Measurements from ENCODE around the gene GRPEL1. TPM values are rescaled to one million over a fixed set of nuclear protein-coding genes. Genes with fewer than 3 reads are reported as not detected.

The GRPEL1 gene
- total RNA-seq, 1 donor from 2014 or later = 14.0 TPM

DNA sequence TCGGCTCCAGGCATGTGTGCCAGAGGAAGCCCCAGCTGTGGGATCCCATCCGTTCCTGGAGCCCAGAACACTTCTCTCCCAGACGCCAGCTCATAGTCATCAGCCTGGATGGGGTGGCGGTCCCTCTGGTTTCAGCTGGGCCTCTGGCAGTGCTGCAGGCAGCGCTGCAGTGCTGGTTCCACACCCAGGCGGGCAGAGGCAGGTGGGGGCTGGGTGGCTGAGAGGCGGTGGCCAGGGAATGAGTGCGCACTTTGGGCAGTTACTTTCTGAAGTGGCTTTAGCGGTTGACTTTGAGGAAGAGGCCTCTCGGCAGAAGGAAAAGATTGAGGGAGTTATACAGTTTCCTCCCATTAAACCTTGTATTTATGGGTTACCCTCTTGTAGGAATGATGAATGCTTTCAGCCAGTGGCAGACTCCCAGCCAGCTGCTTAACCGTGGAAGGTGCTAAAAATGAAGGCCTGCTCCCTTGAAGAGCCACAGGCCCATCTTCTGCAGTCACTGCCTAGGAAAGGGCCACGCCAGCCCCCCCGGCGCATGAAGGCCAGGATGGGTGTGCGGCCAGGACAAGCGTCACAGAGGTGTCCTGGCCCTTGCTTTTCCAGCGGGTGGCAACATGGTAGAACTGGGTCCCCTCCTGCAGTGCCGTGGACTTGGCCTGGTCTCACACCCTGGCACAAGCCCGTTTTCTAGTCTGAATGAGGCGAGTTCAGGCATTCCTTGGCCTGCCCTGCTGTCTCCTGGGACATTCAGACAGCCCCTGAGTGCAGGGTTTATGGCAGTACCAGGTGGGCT is 14.7 kb downstream of the GRPEL1 start:
- Mint-ChIP-seq H3K4me1 (ENCODE audit: low read depth, unreplicated experiment) (peaks cover 6% of the 10 kb centered on the region), H3K9me3 (ENCODE audit: unreplicated experiment) (peaks cover 2% of the 10 kb centered on the region), H3K36me3 (ENCODE audit: unreplicated experiment) (peaks cover 7% of the 10 kb centered on the region), H3K27ac (ENCODE audit: unreplicated experiment) (no peak overlapping the region), H3K27me3 (ENCODE audit: unreplicated experiment) (peaks cover 6% of the 10 kb centered on the region), H3K4me3 (ENCODE audit: unreplicated experiment) (no peak overlapping the region)
- TF ChIP-seq CTCF (IDR thresholded peaks at IDR 0.05; ENCODE audit: partially characterized antibody, unreplicated experiment) = no peak
- DNase-seq = no peak

GRCh38 chr4:7052313-7052712 is 15.6 kb downstream of the GRPEL1 start:
- H3K36me3 Mint-ChIP-seq (ENCODE audit: unreplicated experiment) = peaks cover 7% of the 10 kb centered on the region
- peaks cover 6% of the 10 kb centered on the region for H3K27me3 Mint-ChIP-seq (ENCODE audit: unreplicated experiment)
- H3K4me1 Mint-ChIP-seq (ENCODE audit: low read depth, unreplicated experiment) = peaks cover 7% of the 10 kb centered on the region
- no peak for TF ChIP-seq CTCF (IDR thresholded peaks at IDR 0.05; ENCODE audit: partially characterized antibody, unreplicated experiment)
- peaks cover 2% of the 10 kb centered on the region for H3K9me3 Mint-ChIP-seq (ENCODE audit: unreplicated experiment)
- no peak for DNase-seq
- no peak overlapping the region for H3K27ac Mint-ChIP-seq (ENCODE audit: unreplicated experiment)
- no peak overlapping the region for H3K4me3 Mint-ChIP-seq (ENCODE audit: unreplicated experiment)

DNA sequence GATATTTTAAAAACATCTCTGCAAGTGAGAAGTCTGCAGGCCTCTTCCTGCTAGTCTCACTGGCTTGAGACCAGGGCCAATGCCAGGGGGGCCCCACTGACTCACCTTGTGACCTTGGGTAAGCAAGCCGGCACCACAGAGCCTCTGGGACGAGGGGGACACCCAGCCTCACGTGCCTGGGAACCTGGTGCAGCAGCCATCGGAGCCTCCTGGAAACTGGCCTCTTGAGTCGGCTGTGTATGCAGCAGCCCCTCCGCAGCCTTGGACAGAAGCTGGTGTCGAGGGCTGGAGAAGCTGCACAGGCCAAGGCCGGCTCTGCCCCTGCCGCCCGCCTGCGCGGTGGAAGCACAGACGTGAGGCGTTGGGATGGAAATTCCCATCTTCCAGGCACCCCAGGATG is 16.0 kb downstream of the GRPEL1 start:
- H3K4me1 Mint-ChIP-seq (ENCODE audit: low read depth, unreplicated experiment) = peaks cover 9% of the 10 kb centered on the region
- peaks cover 7% of the 10 kb centered on the region for H3K36me3 Mint-ChIP-seq (ENCODE audit: unreplicated experiment)
- no peak overlapping the region for H3K4me3 Mint-ChIP-seq (ENCODE audit: unreplicated experiment)
- DNase-seq = no peak
- TF ChIP-seq CTCF (IDR thresholded peaks at IDR 0.05; ENCODE audit: partially characterized antibody, unreplicated experiment) = no peak
- H3K9me3 Mint-ChIP-seq (ENCODE audit: unreplicated experiment) = peaks cover 2% of the 10 kb centered on the region
- H3K27me3 Mint-ChIP-seq (ENCODE audit: unreplicated experiment) = peaks cover 6% of the 10 kb centered on the region
- no peak overlapping the region for H3K27ac Mint-ChIP-seq (ENCODE audit: unreplicated experiment)

- no peak overlapping the region for H3K4me3 Mint-ChIP-seq (ENCODE audit: unreplicated experiment)
- peaks cover 6% of the 10 kb centered on the region for H3K27me3 Mint-ChIP-seq (ENCODE audit: unreplicated experiment)
- H3K9me3 Mint-ChIP-seq (ENCODE audit: unreplicated experiment) = peaks cover 2% of the 10 kb centered on the region
- DNase-seq = no peak
- TF ChIP-seq CTCF (IDR thresholded peaks at IDR 0.05; ENCODE audit: partially characterized antibody, unreplicated experiment) = no peak
- H3K4me1 Mint-ChIP-seq (ENCODE audit: low read depth, unreplicated experiment) = peaks cover 15% of the 10 kb centered on the region
- H3K36me3 Mint-ChIP-seq (ENCODE audit: unreplicated experiment) = peaks cover 7% of the 10 kb centered on the region
- H3K27ac Mint-ChIP-seq (ENCODE audit: unreplicated experiment) = no peak overlapping the region
Measured at GRCh38 chr4:7051144-7051495, 16.7 kb downstream of the GRPEL1 start.

GRCh38 chr4:7050481-7051143 is 17.3 kb downstream of the GRPEL1 start:
- Mint-ChIP-seq H3K36me3 (ENCODE audit: unreplicated experiment) (peaks cover 7% of the 10 kb centered on the region), H3K4me1 (ENCODE audit: low read depth, unreplicated experiment) (peaks cover 21% of the 10 kb centered on the region), H3K4me3 (ENCODE audit: unreplicated experiment) (no peak overlapping the region), H3K27me3 (ENCODE audit: unreplicated experiment) (peaks cover 6% of the 10 kb centered on the region), H3K9me3 (ENCODE audit: unreplicated experiment) (peaks cover 2% of the 10 kb centered on the region), H3K27ac (ENCODE audit: unreplicated experiment) (no peak overlapping the region)
- DNase-seq = no peak
- no peak for TF ChIP-seq CTCF (IDR thresholded peaks at IDR 0.05; ENCODE audit: partially characterized antibody, unreplicated experiment)
